CD4-positive, alpha-beta T cell treated with Interleukin-6 at 100 ng/mL for 8 hours (primary cell): ENCODE results near the gene LANCL3.
"Not testable (repeated sequence)": the region's sequence is repeated elsewhere in the genome, so short reads cannot be mapped to it uniquely, and the experiment has no call there.

Experiments
- DNase-seq: peaks from one replicate; pipeline ENCODE4 v3.0.0-alpha.2; 2020; ENCODE audit warnings: mixed read lengths, low spot score

LANCL3 gene

DNA sequence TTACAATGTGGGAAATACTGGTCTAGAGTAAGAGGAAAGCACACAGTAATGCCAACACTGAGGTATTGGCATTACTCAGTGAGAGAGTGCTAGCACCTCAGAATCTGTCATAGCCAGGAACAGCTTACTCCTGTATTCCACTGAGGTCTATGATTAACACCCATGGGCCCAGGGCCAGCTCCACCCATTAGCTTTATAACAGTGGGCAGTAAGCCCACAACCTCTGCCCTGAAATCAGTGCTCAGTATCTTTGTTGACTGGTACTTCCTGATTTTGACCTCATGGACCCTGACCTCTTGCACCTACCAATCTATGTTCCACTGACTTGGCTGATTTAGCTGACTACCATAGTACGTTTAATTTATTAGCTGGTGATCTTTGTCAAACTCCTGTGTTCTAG lies 56.1 kb downstream of the LANCL3 start:
- DNase-seq, result no peak

DNA sequence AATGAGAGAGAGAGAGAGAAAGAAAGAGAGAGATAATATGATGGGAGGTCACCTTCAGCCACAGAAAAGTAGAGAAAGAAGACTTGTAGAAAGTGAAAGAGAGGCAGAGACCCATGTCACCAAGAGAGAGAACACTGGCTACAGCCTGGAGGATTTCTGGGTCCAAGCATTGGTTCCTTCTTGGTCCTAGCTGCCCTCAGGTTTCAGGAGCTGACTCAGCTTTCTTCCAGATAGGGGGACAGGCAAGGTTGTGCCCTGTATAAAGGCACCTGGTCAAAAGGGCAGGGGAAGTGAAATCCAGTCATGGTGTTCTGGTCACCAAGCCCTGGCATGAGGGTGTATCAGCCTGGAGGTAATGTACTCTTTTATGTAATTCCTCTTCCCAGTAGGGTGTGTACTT lies 66.6 kb downstream of the LANCL3 start:
- no peak for DNase-seq

- no peak for DNase-seq
Observed at GRCh38 chrX:37640142-37640541, 68.7 kb downstream of the LANCL3 start.

- no peak for DNase-seq
Observed at GRCh38 chrX:37641859-37642258, 70.4 kb downstream of the LANCL3 start.

DNA sequence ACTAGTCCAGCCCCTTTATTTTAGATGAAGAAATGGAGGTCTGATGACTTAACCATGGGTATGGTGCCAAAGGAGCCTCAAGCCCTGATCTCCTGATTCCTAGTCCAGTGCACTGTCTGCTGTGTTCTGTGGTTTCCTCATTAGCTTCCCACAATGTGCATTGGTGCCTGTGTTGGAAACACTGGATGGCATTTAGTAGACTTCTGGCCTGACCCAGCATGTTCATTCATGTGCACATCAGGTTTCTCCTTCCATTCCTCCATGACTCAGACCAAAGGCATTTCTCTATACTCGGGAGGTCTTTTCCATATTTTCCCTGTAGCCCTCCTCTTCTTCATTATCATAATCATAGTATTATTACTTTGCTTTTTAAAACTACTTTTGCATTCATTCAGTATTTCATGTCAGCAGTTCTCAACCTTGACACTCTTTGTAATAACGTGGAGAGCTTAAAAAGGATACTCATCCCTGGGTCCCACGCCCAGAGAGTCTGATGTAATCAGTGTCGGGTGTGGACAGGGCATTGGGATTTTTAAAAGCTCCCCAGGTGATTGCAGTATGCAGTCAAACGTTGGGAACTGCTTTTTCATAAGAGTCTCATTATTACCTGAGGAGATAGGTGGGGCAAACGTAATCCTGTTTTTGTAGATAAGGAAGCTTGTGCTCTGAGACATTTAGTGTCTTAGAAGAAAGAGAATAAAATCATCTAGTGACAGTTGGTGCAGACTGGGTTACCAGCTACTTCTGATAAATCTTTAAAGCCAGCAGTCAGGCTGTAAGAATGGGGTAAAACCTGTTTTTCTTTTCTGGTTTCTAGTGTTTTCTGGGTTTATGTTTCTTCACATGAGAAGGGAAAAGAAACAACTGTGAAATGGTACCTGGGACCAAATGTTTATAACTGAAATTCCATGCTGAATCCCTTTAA lies 73.2 kb downstream of the LANCL3 start:
- DNase-seq, result no peak

GRCh38 chrX:37646254-37646653 lies 74.8 kb downstream of the LANCL3 start:
- DNase-seq, result no peak

DNA sequence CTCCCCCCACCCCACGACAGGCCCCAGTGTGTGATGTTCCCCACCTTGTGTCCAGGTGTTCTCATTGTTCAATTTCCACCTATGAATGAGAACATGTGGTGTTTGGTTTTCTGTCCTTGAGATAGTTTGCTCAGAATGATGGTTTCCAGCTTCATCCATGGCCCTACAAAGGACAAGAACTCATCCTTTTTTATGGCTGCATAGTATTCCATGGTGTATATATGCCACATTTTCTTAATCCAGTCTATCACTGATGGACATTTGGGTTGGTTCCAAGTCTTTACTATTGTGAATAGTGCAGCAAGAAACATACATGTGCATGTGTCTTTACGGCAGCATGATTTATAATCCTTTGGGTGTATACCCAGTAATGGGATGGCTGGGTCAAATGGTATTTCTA lies 79.4 kb downstream of the LANCL3 start:
- not testable (repeated sequence) for DNase-seq

GRCh38 chrX:37651921-37652452 lies 80.5 kb downstream of the LANCL3 start:
- no peak for DNase-seq

DNA sequence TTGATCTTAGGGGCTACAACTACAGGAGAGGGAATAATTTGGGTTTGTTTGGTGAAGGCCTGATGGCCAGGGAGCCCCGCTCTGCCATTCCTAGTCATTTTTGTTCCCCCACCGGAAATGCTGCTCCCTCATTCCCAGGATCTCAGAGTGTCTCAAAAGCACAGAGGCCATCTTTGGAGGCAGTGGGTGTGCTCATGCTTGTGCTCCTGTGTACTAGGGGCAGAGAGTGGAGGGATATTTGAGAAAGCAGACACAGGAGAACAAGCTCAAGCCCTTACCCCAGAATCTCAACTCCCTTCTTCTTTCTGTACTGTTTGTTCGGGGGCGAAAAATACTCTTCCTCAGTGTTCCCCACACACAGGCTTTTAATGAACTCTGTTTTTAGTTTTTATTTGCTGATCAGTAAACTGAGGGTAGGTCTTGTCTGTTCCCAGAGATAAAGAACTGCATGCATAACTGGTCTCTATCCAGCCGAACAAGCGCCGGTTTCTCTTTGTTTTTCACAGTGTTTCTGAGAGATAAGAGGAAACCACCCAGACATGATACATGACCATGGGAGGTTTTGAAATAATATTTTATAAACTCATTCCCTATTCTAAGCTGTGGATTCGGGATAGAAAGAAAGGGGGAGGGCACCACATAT lies 81.2 kb downstream of the LANCL3 start:
- no peak for DNase-seq

- DNase-seq, result no peak
Observed at GRCh38 chrX:37653397-37654085, 82.1 kb downstream of the LANCL3 start.

DNA sequence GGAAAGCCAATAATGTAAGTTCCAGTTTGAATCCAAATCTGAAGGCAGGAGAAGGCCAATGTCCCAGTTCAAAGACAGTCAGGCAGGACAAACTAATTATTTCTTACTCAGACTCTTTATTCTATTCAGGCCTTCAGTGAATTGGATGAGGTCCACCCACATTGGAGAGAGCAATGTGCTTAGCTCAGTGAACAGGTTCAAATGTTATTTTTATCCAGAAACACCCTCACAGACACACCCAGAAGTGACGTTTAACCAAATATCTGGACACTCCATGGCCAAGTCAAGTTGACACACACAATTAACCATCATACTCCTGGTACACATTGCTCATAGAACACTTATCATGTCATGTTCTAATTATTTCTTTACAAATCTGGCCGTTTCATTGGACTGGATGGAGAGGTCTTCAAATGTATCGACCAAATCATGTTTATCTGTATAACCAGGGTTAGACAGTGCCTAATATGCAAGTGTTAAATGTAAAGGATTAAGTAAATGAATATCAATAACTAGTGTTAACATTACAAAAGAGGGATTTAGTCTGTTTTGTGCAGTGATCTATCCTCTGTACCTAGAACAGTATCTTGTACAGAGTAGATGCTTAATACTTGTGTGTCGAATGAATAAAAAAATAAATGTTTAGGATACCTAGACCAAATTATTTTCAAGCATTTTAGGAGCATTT lies 87.0 kb downstream of the LANCL3 start:
- no peak for DNase-seq

DNA sequence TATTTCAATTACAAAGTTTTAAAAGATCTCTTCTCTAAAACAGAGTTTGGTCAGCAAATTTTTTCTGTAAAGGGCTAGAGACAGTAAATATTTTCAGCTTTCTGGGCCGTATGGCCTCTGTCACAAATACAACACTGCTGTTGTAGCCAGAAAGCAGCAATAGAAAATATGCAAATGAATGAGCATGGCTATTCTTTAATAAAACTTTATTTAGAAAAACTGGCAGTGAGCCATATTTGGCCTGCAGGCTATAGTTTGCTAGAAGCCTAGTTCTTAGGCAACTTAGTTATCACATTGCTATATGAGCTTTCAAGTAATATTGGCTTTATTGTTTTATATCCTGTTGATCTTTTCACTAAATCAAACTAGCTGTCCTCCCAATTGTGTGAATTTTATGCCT lies 87.6 kb downstream of the LANCL3 start:
- DNase-seq, result no peak

DNA sequence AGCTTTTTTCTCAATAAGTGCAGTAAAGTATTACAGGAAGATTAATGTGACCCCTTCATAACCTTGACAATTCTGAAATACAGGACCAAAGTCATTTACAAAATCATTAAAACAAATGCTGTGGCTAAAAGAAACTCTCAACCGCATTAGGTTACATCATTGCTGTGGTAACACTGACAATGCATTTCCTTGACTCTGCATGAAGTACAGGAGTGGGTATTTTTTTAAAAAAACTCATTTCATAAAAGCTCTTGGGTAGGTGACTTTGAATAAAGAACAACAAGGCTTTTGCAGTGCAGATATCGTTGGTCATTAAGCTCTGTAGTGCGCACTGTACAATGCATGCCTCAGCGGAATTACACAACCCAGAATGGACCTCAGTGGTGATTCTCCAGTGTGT lies 90.7 kb downstream of the LANCL3 start:
- no peak for DNase-seq

- no peak for DNase-seq
Observed at GRCh38 chrX:37666516-37666915, 95.1 kb downstream of the LANCL3 start.

DNA sequence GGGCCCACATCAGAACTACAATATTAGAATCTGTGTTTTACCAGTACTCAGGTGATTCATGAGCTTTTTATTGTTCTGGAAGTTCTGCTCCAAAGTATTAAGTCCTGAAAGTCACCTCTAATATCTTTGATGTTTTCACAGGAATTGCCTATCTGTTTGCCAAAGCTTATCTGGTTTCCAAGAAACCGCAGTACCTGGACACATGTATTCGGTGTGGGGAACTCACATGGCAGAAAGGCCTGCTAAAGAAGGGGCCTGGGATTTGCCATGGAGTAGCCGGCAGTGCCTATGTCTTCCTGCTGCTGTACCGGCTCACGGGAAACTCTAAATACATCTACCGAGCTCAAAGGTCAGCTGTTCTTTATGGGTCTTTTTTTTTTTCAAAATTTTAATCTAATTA lies 95.7 kb downstream of the LANCL3 start:
- DNase-seq, result no peak

DNA sequence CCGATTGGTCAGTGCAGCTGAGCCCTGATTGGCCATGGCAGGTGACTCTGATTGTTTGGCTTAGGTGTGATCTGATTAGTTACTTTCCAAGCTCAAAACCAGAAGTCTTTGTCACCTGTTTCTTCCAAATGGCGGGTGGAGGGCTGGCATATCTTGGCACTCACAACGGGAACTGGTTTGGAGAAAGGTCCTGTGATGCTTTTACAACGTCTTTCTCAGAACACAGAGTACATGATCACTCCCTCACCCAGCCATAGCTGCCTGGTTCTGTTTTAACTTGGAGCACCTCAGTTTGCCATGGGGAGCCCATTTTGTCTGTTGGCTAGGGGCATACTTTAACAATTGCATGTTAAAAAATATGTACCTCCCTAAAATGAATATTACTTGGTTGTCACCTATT lies 101.1 kb downstream of the LANCL3 start:
- no peak for DNase-seq

DNA sequence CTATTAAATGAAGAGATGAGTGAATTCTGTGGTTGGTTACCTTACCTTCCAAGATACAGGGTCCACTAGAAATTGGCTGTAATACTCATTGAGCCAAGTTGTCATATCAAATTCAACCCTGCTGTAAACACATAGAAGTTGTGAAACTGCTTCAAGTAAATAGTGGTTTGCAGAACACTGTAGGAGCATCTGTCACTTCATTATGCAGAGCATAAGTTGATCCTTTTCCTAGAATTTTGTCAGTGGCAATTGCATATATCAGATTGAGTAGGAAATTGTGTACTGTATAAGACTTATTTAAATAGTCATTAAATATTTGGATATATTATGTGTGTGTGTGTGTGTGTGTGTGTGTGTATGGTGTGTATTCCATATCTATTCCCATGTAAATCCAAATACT lies 105.3 kb downstream of the LANCL3 start:
- no peak for DNase-seq

- no peak for DNase-seq
Observed at GRCh38 chrX:37677243-37677642, 105.8 kb downstream of the LANCL3 start.

- no peak for DNase-seq
Observed at GRCh38 chrX:37677765-37678164, 106.3 kb downstream of the LANCL3 start.

DNA sequence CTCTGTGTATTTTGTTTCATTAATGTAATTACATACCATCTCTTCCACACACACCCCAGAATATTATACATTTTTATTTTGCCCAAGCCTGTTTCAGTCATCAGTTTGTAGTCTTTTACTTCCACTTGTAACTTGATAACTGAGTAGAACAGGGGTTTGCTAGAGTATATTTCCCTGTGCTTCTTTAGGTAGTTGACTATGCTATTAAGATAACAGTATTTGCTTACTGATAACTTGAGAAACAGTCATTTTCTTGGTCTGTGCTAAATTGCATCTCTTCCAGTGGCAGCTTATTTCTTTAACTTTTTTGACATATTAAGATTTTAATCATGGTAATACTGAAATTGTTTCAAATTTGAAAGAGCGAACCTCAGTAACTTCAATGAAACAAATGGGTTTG lies 107.1 kb downstream of the LANCL3 start:
- no peak for DNase-seq

DNA sequence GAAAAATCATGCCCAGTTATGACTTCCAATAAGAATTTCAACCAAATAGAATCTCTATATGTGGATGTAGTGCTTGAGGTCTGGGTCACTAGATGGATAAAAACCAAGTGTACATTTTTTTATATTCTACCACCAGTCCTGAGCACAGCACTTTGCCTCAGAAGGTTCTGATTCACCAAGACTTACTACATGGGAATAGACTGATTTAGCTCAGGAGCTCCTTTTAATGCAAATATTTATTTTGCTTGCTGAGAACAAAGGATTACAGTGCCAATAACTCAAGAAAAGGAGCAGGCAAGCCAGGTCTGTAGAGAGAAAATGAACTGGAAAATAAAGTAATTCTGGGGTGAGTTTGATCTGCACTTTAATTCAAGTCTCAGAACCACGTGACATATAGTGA lies 107.8 kb downstream of the LANCL3 start:
- no peak for DNase-seq

DNA sequence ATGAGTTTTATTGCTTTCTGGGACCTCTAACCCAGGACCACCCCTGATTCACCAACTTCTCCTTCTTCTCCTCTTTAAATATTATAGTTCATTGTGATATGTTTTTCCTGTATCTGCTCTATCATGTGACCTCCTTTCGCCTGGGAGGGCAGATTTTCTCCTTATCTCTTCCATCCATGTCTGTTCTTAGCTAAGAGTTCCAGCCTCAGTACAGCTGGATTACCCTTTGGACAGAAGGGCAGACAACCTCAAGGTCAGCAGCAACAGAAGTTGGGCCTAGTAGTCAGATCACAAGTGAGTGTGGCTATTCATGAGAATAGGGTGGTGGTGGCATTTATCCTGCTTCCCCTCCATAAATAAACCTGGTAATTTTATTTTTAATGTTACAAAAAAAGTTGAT lies 108.4 kb downstream of the LANCL3 start:
- no peak for DNase-seq
